HG02885 (cell line): ENCODE data around the gene THAP12.

Experiments
- ATAC-seq: cut with Tn5 transposase; IDR thresholded peaks from one replicate; pipeline ENCODE4 v1.9.1; 2021; ENCODE audit warnings: mild to moderate bottlenecking; ENCODE audit not compliant: unreplicated experiment, poor library complexity

Gene THAP12

GRCh38 chr11:76382209-76382608, 1.3 kb upstream of the THAP12 start:
- no peak for ATAC-seq

GRCh38 chr11:76380159-76380976, 564 bp downstream of the THAP12 start:
- ATAC-seq, result peak; percentile 21

- ATAC-seq, result no peak
Measured at GRCh38 chr11:76379807-76380158, 1.1 kb downstream of the THAP12 start.

GRCh38 chr11:76376746-76377558, 4.0 kb downstream of the THAP12 start:
- peak; percentile 23 for ATAC-seq

- peak; percentile 74 for ATAC-seq
Measured at GRCh38 chr11:76371170-76371569, 9.8 kb downstream of the THAP12 start.

- no peak for ATAC-seq
Measured at GRCh38 chr11:76369406-76369805, 11.5 kb downstream of the THAP12 start.

- ATAC-seq, result no peak
Measured at GRCh38 chr11:76368490-76368889, 12.4 kb downstream of the THAP12 start.

GRCh38 chr11:76365038-76365679, 15.8 kb downstream of the THAP12 start:
- no peak for ATAC-seq

GRCh38 chr11:76362716-76363115, 18.2 kb downstream of the THAP12 start:
- no peak for ATAC-seq

GRCh38 chr11:76361776-76362175, 19.2 kb downstream of the THAP12 start:
- ATAC-seq, result no peak

- no peak for ATAC-seq
Measured at GRCh38 chr11:76361374-76361773, 19.6 kb downstream of the THAP12 start.

GRCh38 chr11:76355172-76355571, 25.8 kb downstream of the THAP12 start:
- no peak for ATAC-seq

GRCh38 chr11:76348348-76348747, 32.6 kb downstream of the THAP12 start:
- ATAC-seq, result no peak

GRCh38 chr11:76347466-76347865, 33.5 kb downstream of the THAP12 start:
- ATAC-seq, result no peak

GRCh38 chr11:76339221-76339620, 41.7 kb downstream of the THAP12 start:
- no peak for ATAC-seq

- no peak for ATAC-seq
Measured at GRCh38 chr11:76337923-76338322, 43.0 kb downstream of the THAP12 start.

GRCh38 chr11:76337469-76337868, 43.5 kb downstream of the THAP12 start:
- ATAC-seq, result no peak

GRCh38 chr11:76336597-76336996, 44.3 kb downstream of the THAP12 start:
- no peak for ATAC-seq

- no peak for ATAC-seq
Measured at GRCh38 chr11:76335842-76336241, 45.1 kb downstream of the THAP12 start.

GRCh38 chr11:76334826-76335389, 46.0 kb downstream of the THAP12 start:
- no peak for ATAC-seq

GRCh38 chr11:76330651-76331050, 50.3 kb downstream of the THAP12 start:
- no peak for ATAC-seq
